DOHH2 (cell line): Measurements from ENCODE around the gene SOCS6.
"Not testable (repeated sequence)": the region's sequence is repeated elsewhere in the genome, so short reads cannot be mapped to it uniquely, and the experiment has no call there.

Experiments
- H3F3A ChIP-seq: fragments of 200-600 bp; sonication (generic), shearing (Covaris generic); 2 replicates; pipeline ENCODE4 v1.6.0; 2016; ENCODE audit warnings: antibody characterized with exemption, mild to moderate bottlenecking; ENCODE audit not compliant: control insufficient read depth, insufficient read depth
- H3K27ac ChIP-seq: fragments of 200-600 bp; sonication (generic); 2 replicates; pipeline ENCODE4 v1.5.1; 2014; ENCODE audit warnings: low read depth, mild to moderate bottlenecking, low read length, moderate library complexity
- H3K27me3 ChIP-seq: fragments of 200-600 bp; sonication (generic); 2 replicates; pipeline ENCODE4 v1.6.1; 2014; ENCODE audit warnings: mild to moderate bottlenecking, low read length, mixed read lengths; ENCODE audit not compliant: control insufficient read depth
- H3K36me3 ChIP-seq: fragments of 200-600 bp; sonication (generic); 2 replicates; pipeline ENCODE4 v1.6.1; 2014; ENCODE audit warnings: mild to moderate bottlenecking, low read length, moderate library complexity, mixed read lengths; ENCODE audit not compliant: control insufficient read depth
- H3K4me1 ChIP-seq: fragments of 200-600 bp; sonication (generic); 2 replicates; pipeline ENCODE4 v1.6.1; 2014; ENCODE audit warnings: mild to moderate bottlenecking, low read length, mixed read lengths; ENCODE audit not compliant: control insufficient read depth
- H3K4me2 ChIP-seq: fragments of 200-600 bp; sonication (generic); 2 replicates; pipeline ENCODE4 v1.6.0; 2014; ENCODE audit warnings: mild to moderate bottlenecking, low read length, moderate library complexity
- H3K4me3 ChIP-seq: fragments of 200-600 bp; sonication (generic); 2 replicates; pipeline ENCODE4 v1.5.1; 2014; ENCODE audit warnings: mild to moderate bottlenecking, low read length, mixed read lengths
- H3K79me2 ChIP-seq: fragments of 200-600 bp; sonication (generic); 2 replicates; pipeline ENCODE4 v1.6.1; 2014; ENCODE audit warnings: mild to moderate bottlenecking, low read length, mixed read lengths; ENCODE audit not compliant: control insufficient read depth
- H3K9me2 ChIP-seq: fragments of 200-600 bp; sonication (generic); replicated peaks from 2 replicates; pipeline ENCODE4 v1.6.1; 2014; ENCODE audit warnings: mild to moderate bottlenecking, low read length, mixed read lengths; ENCODE audit not compliant: control insufficient read depth
- H3K9me3 ChIP-seq: fragments of 200-600 bp; sonication (generic); 2 replicates; pipeline ENCODE4 v1.6.1; 2014; ENCODE audit warnings: antibody characterized with exemption, low read length, mixed read lengths; ENCODE audit not compliant: control insufficient read depth, insufficient read depth
- H4K20me1 ChIP-seq: fragments of 200-600 bp; sonication (generic); 2 replicates; pipeline ENCODE4 v1.6.0; 2014; ENCODE audit warnings: low read depth, mild to moderate bottlenecking, antibody characterized with exemption, low read length, moderate library complexity; ENCODE audit not compliant: control insufficient read depth, insufficient read depth
- CTCF ChIP-seq: fragments of 200-600 bp; sonication (generic); IDR thresholded peaks from one replicate; pipeline ENCODE4 v1.5.1; 2014; ENCODE audit warnings: antibody characterized with exemption, mild to moderate bottlenecking, low read depth, low read length; ENCODE audit not compliant: poor library complexity, severe bottlenecking
- EZH2phosphoT487 ChIP-seq: fragments of 200-600 bp; sonication (generic); IDR thresholded peaks from 2 replicates; pipeline ENCODE4 v1.6.1; 2017; ENCODE audit warnings: borderline replicate concordance, mild to moderate bottlenecking, antibody characterized with exemption, low read length, moderate library complexity, mixed read lengths

SOCS6 gene

GRCh38 chr18:70363861-70364260 is 75.0 kb downstream of the SOCS6 start:
- Histone ChIP-seq H3K4me1 (no peaks in the 10 kb centered on the region), H3K27ac (no peak overlapping the region), H3K9me2 (no peaks in the 10 kb centered on the region), H3K79me2 (no peaks in the 10 kb centered on the region), H3K4me2 (no peak overlapping the region), H3F3A (no peaks in the 10 kb centered on the region), H4K20me1 (no peaks in the 10 kb centered on the region), H3K9me3 (no peaks in the 10 kb centered on the region), H3K27me3 (no peaks in the 10 kb centered on the region), H3K4me3 (no peak overlapping the region), H3K36me3 (no peaks in the 10 kb centered on the region)
- no peak for TF ChIP-seq EZH2phosphoT487
- TF ChIP-seq CTCF, result no peak

- H3K4me2 ChIP-seq, result no peak overlapping the region
- TF ChIP-seq EZH2phosphoT487 (no peak), CTCF (no peak)
- H3K27me3 ChIP-seq, result no peaks in the 10 kb centered on the region
- H3K4me3 ChIP-seq, result no peak overlapping the region
- H3K79me2 ChIP-seq, result no peaks in the 10 kb centered on the region
- no peak overlapping the region for H3K27ac ChIP-seq
- H3K9me2 ChIP-seq, result no peaks in the 10 kb centered on the region
- H3K36me3 ChIP-seq, result no peaks in the 10 kb centered on the region
- H4K20me1 ChIP-seq, result no peaks in the 10 kb centered on the region
- no peaks in the 10 kb centered on the region for H3K9me3 ChIP-seq
- H3K4me1 ChIP-seq, result no peaks in the 10 kb centered on the region
- no peaks in the 10 kb centered on the region for H3F3A ChIP-seq
These were observed 76.5 kb downstream of the SOCS6 start for GRCh38 chr18:70365361-70365760.

- no peaks in the 10 kb centered on the region for H3K4me1 ChIP-seq
- no peaks in the 10 kb centered on the region for H3K79me2 ChIP-seq
- H4K20me1 ChIP-seq, result no peaks in the 10 kb centered on the region
- no peaks in the 10 kb centered on the region for H3K9me2 ChIP-seq
- H3K4me3 ChIP-seq, result no peak overlapping the region
- no peak overlapping the region for H3K4me2 ChIP-seq
- no peaks in the 10 kb centered on the region for H3K9me3 ChIP-seq
- no peak for TF ChIP-seq EZH2phosphoT487
- TF ChIP-seq CTCF, result no peak
- no peak overlapping the region for H3K27ac ChIP-seq
- H3K36me3 ChIP-seq, result no peaks in the 10 kb centered on the region
- H3K27me3 ChIP-seq, result no peaks in the 10 kb centered on the region
- no peaks in the 10 kb centered on the region for H3F3A ChIP-seq
These were observed 77.3 kb downstream of the SOCS6 start for GRCh38 chr18:70366174-70366573.

GRCh38 chr18:70366670-70367069 is 77.8 kb downstream of the SOCS6 start:
- no peaks in the 10 kb centered on the region for H3K9me2 ChIP-seq
- H3K27me3 ChIP-seq, result no peaks in the 10 kb centered on the region
- H3K79me2 ChIP-seq, result no peaks in the 10 kb centered on the region
- H3F3A ChIP-seq, result no peaks in the 10 kb centered on the region
- H3K36me3 ChIP-seq, result no peaks in the 10 kb centered on the region
- no peaks in the 10 kb centered on the region for H4K20me1 ChIP-seq
- no peak overlapping the region for H3K4me3 ChIP-seq
- no peaks in the 10 kb centered on the region for H3K4me1 ChIP-seq
- TF ChIP-seq CTCF, result no peak
- TF ChIP-seq EZH2phosphoT487, result no peak
- H3K4me2 ChIP-seq, result no peak overlapping the region
- H3K27ac ChIP-seq, result no peak overlapping the region
- H3K9me3 ChIP-seq, result no peaks in the 10 kb centered on the region

GRCh38 chr18:70367344-70367743 is 78.5 kb downstream of the SOCS6 start:
- not testable (repeated sequence) for H3K4me2 ChIP-seq, H3K4me1 ChIP-seq, H3K27me3 ChIP-seq, H3K79me2 ChIP-seq, H3K27ac ChIP-seq, H3K9me3 ChIP-seq, H3K36me3 ChIP-seq, H3F3A ChIP-seq, H4K20me1 ChIP-seq, H3K4me3 ChIP-seq, H3K9me2 ChIP-seq
